Esophagus (tissue), 2 donors: ENCODE results near the gene TJP1. TPM values are rescaled to one million over a fixed set of nuclear protein-coding genes. Genes with fewer than 3 reads are reported as not detected.
"Not testable (repeated sequence)": the region's sequence is repeated elsewhere in the genome, so short reads cannot be mapped to it uniquely, and the experiment has no call there.

ENCODE experiments used
- H3K27ac ChIP-seq, 2 donors: one replicate each; pipeline ENCODE4 v1.5.1; 2013; ENCODE audit warnings: low read depth in 2 of 2, mild to moderate bottlenecking in 2 of 2, inconsistent platforms in 1 of 2, low read length in 1 of 2, moderate library complexity in 1 of 2
- H3K27me3 ChIP-seq, 2 donors: one replicate each; pipeline ENCODE4 v1.6.1; 2013; ENCODE audit warnings: low read length in 2 of 2, control low read depth in 1 of 2, mild to moderate bottlenecking in 1 of 2; ENCODE audit not compliant: insufficient read depth in 2 of 2, control insufficient read depth in 1 of 2
- H3K36me3 ChIP-seq, 2 donors: one replicate each; pipeline ENCODE4 v1.6.1; 2013; ENCODE audit warnings: low read length in 1 of 2; ENCODE audit not compliant: control insufficient read depth in 2 of 2, insufficient read depth in 2 of 2
- H3K4me1 ChIP-seq, 2 donors: one replicate each; pipeline ENCODE4 v1.6.1; 2013; ENCODE audit warnings: low read length in 1 of 2; ENCODE audit not compliant: control insufficient read depth in 2 of 2, insufficient read depth in 2 of 2
- H3K4me3 ChIP-seq, 2 donors: one replicate each; pipeline ENCODE4 v1.5.1; 2013; ENCODE audit warnings: low read length in 2 of 2, mild to moderate bottlenecking in 2 of 2, low read depth in 1 of 2, moderate library complexity in 1 of 2
- H3K9me3 ChIP-seq, 2 donors: one replicate each; pipeline ENCODE4 v1.6.1; 2013; ENCODE audit warnings: mild to moderate bottlenecking in 2 of 2, low read depth in 1 of 2, low read length in 1 of 2, moderate library complexity in 1 of 2; ENCODE audit not compliant: control insufficient read depth in 2 of 2, insufficient read depth in 1 of 2
- WGBS, 2 donors: extraction: QIAGEN DNeasy Blood & Tissue Kit; methylation state at CpG; one replicate each; pipeline ENCODE4 v1.1.7; 2013; 5-methylcytosine and 5-hydroxymethylcytosine counted together
- polyA plus RNA-seq, 2 donors: library from polyadenylated mRNA; stranded (reverse); fragments of 200-250 nt; gene quantifications; one replicate each; pipeline ENCODE4 v1.2.3, GENCODE V29; 2013
- donor health status: healthy with polysubstance abuse.
- donor health status: Bipolar disorder and iron deficiency.

The TJP1 gene
- polyA plus RNA-seq, 2 donors, result 43.5 to 47.8 TPM

DNA sequence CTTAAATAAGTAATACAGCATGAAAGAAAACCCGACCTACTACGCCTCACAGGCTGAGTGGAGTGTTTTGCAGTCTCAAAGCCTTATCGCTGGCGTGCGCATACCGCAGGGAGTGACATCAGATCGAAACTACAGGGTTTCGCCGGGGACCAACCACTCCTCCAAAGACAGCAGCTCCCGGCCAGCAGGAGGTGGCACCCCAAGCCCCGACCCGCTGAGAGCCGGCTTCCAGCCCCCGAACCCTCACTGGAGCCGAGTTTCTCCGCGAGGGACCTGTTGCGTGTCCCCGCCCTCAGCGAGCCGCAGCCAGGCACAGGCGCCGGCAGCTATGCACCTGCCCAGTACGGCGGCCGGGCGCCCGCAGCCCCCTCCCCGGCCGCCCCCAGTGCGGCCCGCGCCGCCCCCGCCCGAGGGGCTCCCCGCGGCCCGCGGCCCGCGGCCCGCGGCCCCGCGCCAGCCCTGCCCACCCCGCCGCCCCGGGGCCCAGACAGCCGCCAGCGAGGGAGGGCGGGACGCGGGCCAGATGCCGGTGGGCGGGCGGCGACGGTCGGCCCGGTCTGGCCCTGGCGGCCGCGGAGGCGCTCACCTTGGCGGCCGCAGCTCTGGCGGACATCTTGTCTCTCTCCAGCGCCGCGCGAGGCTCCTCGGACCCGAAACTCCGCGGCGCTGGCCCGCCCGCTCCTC lies 710 bp downstream of the TJP1 start:
- H3K4me1 ChIP-seq, result peaks cover 0 to 3% of the 10 kb centered on the region in 2 donors
- peaks cover 0 to 2% of the 10 kb centered on the region in 2 donors for H3K9me3 ChIP-seq
- H3K36me3 ChIP-seq, result no peaks in the 10 kb centered on the region
- H3K27me3 ChIP-seq, result no peaks in the 10 kb centered on the region
- 0 to 2% methylated on average over 37 to 79 of the region's 79 CpGs for WGBS, 2 donors
- H3K27ac ChIP-seq, result peak overlapping the region; percentile 98
- peak overlapping the region; percentile 89 to 94 for H3K4me3 ChIP-seq

DNA sequence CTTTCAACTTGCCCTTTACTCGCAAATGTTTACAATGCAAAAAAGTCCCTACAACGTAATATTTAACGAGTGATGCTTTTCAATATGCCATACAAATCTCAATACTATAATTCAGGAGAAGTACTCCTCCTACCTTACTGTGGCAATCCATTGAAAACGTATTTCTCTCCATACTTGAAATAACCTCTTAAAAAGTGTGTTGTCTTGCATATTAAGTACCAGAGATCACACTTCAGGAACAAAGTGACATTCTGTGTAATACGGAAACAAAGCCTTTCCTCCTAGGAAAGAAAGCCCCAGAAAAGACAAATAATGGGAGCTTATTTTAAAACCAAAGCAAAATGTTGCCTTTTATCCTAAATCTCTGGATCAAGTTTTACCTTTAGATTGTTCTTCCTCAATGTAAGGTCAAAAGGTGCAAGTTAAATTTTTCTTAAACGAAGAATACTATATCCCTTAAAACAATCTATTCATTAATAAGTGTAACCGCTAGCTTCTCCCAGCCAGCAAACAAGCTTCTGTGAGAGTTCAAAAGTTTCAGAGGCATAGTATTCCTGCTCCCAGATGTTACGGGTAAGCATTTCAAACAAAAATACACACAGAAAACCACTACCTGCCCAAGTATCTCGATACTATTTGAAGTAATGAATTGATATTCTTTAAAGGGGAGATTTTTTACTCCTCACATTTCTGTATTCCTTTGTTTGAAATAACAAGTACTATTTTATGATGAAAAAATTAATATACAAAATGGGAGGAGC lies 1.7 kb downstream of the TJP1 start:
- Histone ChIP-seq H3K9me3 (peaks cover 0 to 2% of the 10 kb centered on the region in 2 donors), H3K4me1 (peaks cover 3% of the 10 kb centered on the region in 2 donors), H3K27me3 (no peaks in the 10 kb centered on the region), H3K4me3 (peak overlapping the region in 1 of 2 donors; percentile 94), H3K36me3 (no peaks in the 10 kb centered on the region), H3K27ac (peak overlapping the region in 1 of 2 donors; percentile 63)
- 31 to 33% methylated on average over 9 of the region's 9 CpGs for WGBS, 2 donors

GRCh38 chr15:29819979-29820378 lies 2.3 kb downstream of the TJP1 start:
- 49 to 53% methylated on average over 4 of the region's 4 CpGs for WGBS, 2 donors
- peak overlapping the region in 1 of 2 donors; percentile 94 for H3K4me3 ChIP-seq
- no peak overlapping the region for H3K27ac ChIP-seq
- peaks cover 3% of the 10 kb centered on the region in 2 donors for H3K4me1 ChIP-seq
- H3K27me3 ChIP-seq, result no peaks in the 10 kb centered on the region
- H3K9me3 ChIP-seq, result peaks cover 0 to 2% of the 10 kb centered on the region in 2 donors
- H3K36me3 ChIP-seq, result no peaks in the 10 kb centered on the region

GRCh38 chr15:29818141-29818540 lies 4.1 kb downstream of the TJP1 start:
- Histone ChIP-seq H3K36me3 (no peaks in the 10 kb centered on the region), H3K27me3 (no peaks in the 10 kb centered on the region), H3K9me3 (peaks cover 0 to 2% of the 10 kb centered on the region in 2 donors), H3K27ac (peak overlapping the region; percentile 59 to 76), H3K4me1 (peaks cover 3% of the 10 kb centered on the region in 2 donors), H3K4me3 (peak overlapping the region in 1 of 2 donors; percentile 3)
- WGBS, 2 donors, result 72% methylated on average over 10 of the region's 10 CpGs

DNA sequence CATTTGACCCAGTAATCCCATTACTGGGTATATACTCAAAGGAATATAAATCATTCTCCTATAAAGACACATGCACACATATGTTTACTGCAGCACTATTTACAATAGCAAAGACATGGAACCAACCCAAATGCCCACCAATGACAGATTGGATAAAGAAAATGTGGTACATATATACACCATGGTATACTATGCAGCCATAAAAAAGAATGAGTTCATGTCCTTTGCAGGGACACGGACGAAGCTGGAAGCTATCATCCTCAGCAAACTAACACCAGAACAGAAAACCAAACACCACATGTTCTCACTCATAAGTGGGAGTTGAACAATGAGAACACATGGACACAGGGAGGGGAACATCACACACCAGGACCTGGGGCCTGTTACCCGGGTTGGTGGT lies 4.8 kb downstream of the TJP1 start:
- H3K27ac ChIP-seq, result peak overlapping the region in 1 of 2 donors; percentile 29
- peak overlapping the region in 1 of 2 donors; percentile 3 for H3K4me3 ChIP-seq
- not testable (repeated sequence) for H3K36me3 ChIP-seq, H3K9me3 ChIP-seq, H3K4me1 ChIP-seq, H3K27me3 ChIP-seq
- 87 to 94% methylated on average over 3 of the region's 3 CpGs for WGBS, 2 donors

- no peaks in the 10 kb centered on the region for H3K36me3 ChIP-seq
- no peak overlapping the region for H3K27ac ChIP-seq
- H3K9me3 ChIP-seq, result no peaks in the 10 kb centered on the region
- no peaks in the 10 kb centered on the region for H3K27me3 ChIP-seq
- WGBS, 2 donors, result 50 to 55% methylated on average over 3 of the region's 3 CpGs
- peaks cover 3% of the 10 kb centered on the region in 2 donors for H3K4me1 ChIP-seq
- no peak overlapping the region for H3K4me3 ChIP-seq
Measured at GRCh38 chr15:29815000-29815710, 7.1 kb downstream of the TJP1 start.

DNA sequence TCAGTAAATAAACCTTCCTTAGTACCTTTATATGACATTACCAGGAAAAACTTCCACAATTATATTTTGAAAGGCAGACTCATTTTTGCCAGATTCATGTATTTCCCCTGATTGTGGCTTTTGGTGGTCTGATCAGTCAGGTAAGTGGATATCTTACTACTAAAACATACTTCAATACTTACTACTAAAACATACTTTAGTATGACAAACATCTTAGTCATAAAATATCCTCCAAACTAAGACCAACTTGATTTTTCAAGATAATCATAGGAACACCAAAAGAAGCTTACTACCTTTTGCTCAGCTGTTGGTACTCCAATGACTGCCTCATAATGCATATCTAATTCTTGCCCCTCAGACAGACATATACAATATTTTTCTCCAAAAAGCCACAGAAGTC lies 9.3 kb downstream of the TJP1 start:
- Histone ChIP-seq H3K36me3 (no peaks in the 10 kb centered on the region), H3K4me3 (no peak overlapping the region), H3K4me1 (peaks cover 0 to 3% of the 10 kb centered on the region in 2 donors), H3K27me3 (no peaks in the 10 kb centered on the region), H3K9me3 (no peaks in the 10 kb centered on the region), H3K27ac (no peak overlapping the region)

DNA sequence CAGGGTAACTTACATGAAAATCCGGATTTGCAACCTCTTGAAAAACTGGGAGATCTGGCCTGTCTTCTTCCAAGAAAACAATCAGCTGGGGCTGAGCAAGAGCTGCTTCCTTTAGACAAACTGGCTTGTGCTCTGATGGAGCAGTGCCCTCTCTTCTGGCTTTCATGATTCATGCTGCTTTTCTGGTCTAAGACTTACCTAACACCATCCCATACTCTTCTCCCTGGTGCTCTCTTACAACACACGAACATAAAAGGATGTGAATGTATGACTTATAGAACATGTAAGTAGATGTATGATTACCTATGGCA lies 9.9 kb downstream of the TJP1 start:
- Histone ChIP-seq H3K9me3 (no peaks in the 10 kb centered on the region), H3K27ac (no peak overlapping the region), H3K4me3 (no peak overlapping the region), H3K4me1 (peaks cover 0 to 3% of the 10 kb centered on the region in 2 donors), H3K36me3 (no peaks in the 10 kb centered on the region), H3K27me3 (no peaks in the 10 kb centered on the region)
- 25 to 44% methylated on average over 2 of the region's 2 CpGs for WGBS, 2 donors

DNA sequence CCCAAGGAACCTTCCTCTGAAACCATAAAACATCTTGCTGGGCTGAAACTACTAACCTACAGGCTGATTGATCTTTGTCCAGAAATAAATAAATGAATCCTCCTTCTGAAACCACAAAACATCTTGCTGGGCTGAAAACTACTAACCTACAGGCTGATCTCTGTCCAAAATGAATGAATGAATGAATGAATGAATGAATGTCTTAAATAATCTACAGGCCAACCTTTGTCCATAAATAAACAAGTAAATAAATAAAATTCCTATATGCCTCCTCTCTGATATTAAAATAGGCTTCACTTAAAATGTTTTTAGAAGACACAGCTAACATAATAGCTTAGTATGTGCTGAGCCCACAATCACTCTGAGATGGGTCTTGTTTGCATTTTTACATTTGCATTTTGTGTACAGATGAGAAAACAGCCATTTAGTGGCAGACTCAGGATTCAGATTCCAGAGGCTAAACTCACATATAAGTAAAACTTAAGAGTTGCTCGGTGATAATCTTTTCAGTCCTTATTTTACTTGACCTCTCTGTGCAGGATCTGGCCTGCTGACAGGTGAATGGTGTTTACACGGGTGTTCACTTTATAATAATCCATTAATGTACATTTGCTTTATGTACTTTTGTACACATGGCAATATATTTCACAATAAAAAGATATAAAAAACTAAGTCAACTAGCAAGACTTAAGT lies 10.4 kb downstream of the TJP1 start:
- H3K27ac ChIP-seq, result no peak overlapping the region
- no peaks in the 10 kb centered on the region for H3K27me3 ChIP-seq
- H3K4me3 ChIP-seq, result no peak overlapping the region

More for the DNA sequence above, 10.4 kb downstream of the TJP1 start:
- H3K4me1 ChIP-seq, result peaks cover 0 to 3% of the 10 kb centered on the region in 2 donors
- WGBS, 2 donors, result 47 to 49% methylated on average over 2 of the region's 2 CpGs
- no peaks in the 10 kb centered on the region for H3K36me3 ChIP-seq
- H3K9me3 ChIP-seq, result no peaks in the 10 kb centered on the region
